ENCODE results near the gene FAM20C.
A peak's percentile ranks its signal among the peaks of the same experiment; 100 is the strongest.

The FAM20C gene

GRCh38 chr7:207418-208129 is 15.2 kb downstream of the FAM20C start:
- in situ Hi-C loops (cut with HindIII; ENCODE audit: low sequenced_read_pairs) = no loop called here
- TF ChIP-seq, protein P1, sequence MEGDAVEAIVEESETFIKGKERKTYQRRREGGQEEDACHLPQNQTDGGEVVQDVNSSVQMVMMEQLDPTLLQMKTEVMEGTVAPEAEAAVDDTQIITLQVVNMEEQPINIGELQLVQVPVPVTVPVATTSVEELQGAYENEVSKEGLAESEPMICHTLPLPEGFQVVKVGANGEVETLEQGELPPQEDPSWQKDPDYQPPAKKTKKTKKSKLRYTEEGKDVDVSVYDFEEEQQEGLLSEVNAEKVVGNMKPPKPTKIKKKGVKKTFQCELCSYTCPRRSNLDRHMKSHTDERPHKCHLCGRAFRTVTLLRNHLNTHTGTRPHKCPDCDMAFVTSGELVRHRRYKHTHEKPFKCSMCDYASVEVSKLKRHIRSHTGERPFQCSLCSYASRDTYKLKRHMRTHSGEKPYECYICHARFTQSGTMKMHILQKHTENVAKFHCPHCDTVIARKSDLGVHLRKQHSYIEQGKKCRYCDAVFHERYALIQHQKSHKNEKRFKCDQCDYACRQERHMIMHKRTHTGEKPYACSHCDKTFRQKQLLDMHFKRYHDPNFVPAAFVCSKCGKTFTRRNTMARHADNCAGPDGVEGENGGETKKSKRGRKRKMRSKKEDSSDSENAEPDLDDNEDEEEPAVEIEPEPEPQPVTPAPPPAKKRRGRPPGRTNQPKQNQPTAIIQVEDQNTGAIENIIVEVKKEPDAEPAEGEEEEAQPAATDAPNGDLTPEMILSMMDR (IDR thresholded peaks at IDR 0.05; ENCODE audit: low read depth, low read length, missing control alignments) = peak; percentile 41
- DNase-seq (ENCODE audit: low read depth) = no peak
- H3K4me3 ChIP-seq (ENCODE audit: low read depth, low read length) = no peak overlapping the region

DNA sequence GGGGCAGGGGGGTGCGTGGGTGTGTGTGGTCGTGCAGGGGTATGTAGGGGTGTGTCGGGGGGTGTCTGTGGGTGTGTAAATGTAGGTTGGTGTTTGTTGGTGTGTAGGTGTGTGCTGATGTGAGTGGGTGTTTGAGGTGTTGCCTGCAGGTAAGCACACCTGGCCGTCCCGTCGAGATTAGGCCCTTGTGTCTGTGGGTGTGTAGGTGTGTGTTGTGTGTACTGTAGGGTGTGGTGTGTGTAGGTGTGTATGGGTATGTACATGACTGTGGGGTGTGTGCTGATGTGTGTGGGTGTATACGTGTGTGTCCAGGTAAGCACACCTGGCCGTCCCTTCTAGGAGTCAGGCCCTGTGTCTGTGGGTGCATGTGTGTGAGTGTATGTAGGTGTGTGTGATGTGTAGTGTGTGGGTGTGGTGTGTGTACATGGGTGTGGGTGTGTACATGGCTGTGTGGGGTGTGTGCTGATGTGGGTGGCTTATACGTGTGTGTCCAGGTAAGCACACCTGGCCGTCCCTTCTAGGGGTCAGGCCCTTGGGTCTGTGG is 15.8 kb downstream of the FAM20C start:
- TF ChIP-seq, protein P1 (IDR thresholded peaks at IDR 0.05; ENCODE audit: low read depth, low read length, missing control alignments) = no peak
- no peak for DNase-seq (ENCODE audit: low read depth)
- in situ Hi-C loops (cut with HindIII; ENCODE audit: low sequenced_read_pairs) = no loop called here

DNA sequence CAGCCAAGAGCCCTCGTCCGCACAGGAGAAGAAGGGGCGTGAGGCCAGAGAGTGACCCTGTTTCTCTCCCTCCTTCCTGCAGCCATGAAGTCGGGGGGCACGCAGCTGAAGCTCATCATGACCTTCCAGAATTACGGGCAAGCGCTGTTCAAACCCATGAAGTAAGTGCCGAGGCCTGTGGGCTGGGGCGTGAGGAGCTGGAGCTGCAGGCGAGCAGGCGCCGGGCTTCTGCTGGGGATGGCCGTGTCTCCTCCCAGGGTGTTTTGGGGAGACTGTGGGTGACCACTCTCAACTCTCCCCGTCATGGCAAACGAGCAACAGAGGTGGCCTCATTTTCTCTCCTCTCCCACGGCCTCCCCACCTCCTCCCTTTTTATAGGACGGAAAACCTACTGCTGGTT is 16.4 kb downstream of the FAM20C start:
- H3K4me3 ChIP-seq (ENCODE audit: low read depth, low read length) = no peak overlapping the region
- in situ Hi-C loops (cut with HindIII; ENCODE audit: low sequenced_read_pairs) = no loop called here
- TF ChIP-seq, protein P1 (IDR thresholded peaks at IDR 0.05; ENCODE audit: low read depth, low read length, missing control alignments) = no peak
- DNase-seq (ENCODE audit: low read depth) = no peak

More for the DNA sequence above, 15.8 kb downstream of the FAM20C start:
- H3K4me3 ChIP-seq (ENCODE audit: low read depth, low read length) = no peak overlapping the region

- TF ChIP-seq, protein P1 (IDR thresholded peaks at IDR 0.05; ENCODE audit: low read depth, low read length, missing control alignments) = no peak
- H3K4me3 ChIP-seq (ENCODE audit: low read depth, low read length) = no peak overlapping the region
- no peak for DNase-seq (ENCODE audit: low read depth)
- in situ Hi-C loops (cut with HindIII; ENCODE audit: low sequenced_read_pairs) = no loop called here
These were observed 17.0 kb downstream of the FAM20C start for GRCh38 chr7:209416-209815.

GRCh38 chr7:209906-210305 is 17.5 kb downstream of the FAM20C start:
- TF ChIP-seq, protein P1 (IDR thresholded peaks at IDR 0.05; ENCODE audit: low read depth, low read length, missing control alignments) = no peak
- in situ Hi-C loops (cut with HindIII; ENCODE audit: low sequenced_read_pairs) = no loop called here
- H3K4me3 ChIP-seq (ENCODE audit: low read depth, low read length) = no peak overlapping the region
- no peak for DNase-seq (ENCODE audit: low read depth)

- H3K4me3 ChIP-seq (ENCODE audit: low read depth, low read length) = no peak overlapping the region
- in situ Hi-C loops (cut with HindIII; ENCODE audit: low sequenced_read_pairs) = no loop called here
- TF ChIP-seq, protein P1 (IDR thresholded peaks at IDR 0.05; ENCODE audit: low read depth, low read length, missing control alignments) = no peak
- DNase-seq (ENCODE audit: low read depth) = no peak
These were observed 18.1 kb downstream of the FAM20C start for GRCh38 chr7:210401-210925.
